Panc1 (cell line): ENCODE results near the gene CCSER2. TPM values are rescaled to one million over a fixed set of nuclear protein-coding genes. Genes with fewer than 3 reads are reported as not detected.
"Not testable (repeated sequence)": the region's sequence is repeated elsewhere in the genome, so short reads cannot be mapped to it uniquely, and the experiment has no call there.

Source experiments
- ATAC-seq: fragments of 200-7000 bp; cut with Tn5 transposase; 2 replicates; pipeline ENCODE4 v1.9.1; 2020; ENCODE audit warnings: mild to moderate bottlenecking, moderate library complexity
- BruUV-seq: library from RNA; stranded (reverse); fragments of 400-500 nt; replicated peaks from 2 replicates; lab custom pipeline; 2021; lab: Mats Ljungman, UMichigan
- CTCF ChIA-PET: fragments of 300-600 bp; sonication (Branson Sonifier 250); formaldehyde crosslinking; loops from one replicate; lab custom pipeline; 2022; ENCODE audit warnings: antibody characterized with exemption; lab: Charles Lee
- POLR2A ChIA-PET: fragments of 300-600 bp; sonication (Branson Sonifier 250); formaldehyde crosslinking; loops from one replicate; lab custom pipeline; 2022; ENCODE audit warnings: antibody characterized with exemption; lab: Charles Lee
- DNase-seq: peaks from one replicate; pipeline ENCODE4 v3.0.0-alpha.2; 2010; ENCODE audit warnings: low read depth, low spot score
- H3K27ac ChIP-seq: 2 replicates; pipeline ENCODE4 v1.5.1; 2011; ENCODE audit warnings: mild to moderate bottlenecking, low read length, inconsistent platforms
- H3K27me3 ChIP-seq: fragments of 200-500 bp; sonication (Bioruptor generic); 2 replicates; pipeline ENCODE4 v1.6.0; 2014; ENCODE audit warnings: low read length, inconsistent platforms; ENCODE audit not compliant: control insufficient read depth, insufficient read depth
- H3K36me3 ChIP-seq: fragments of 200-500 bp; sonication (Bioruptor generic); 2 replicates; pipeline ENCODE4 v1.5.1; 2014; ENCODE audit warnings: inconsistent platforms, mild to moderate bottlenecking, low read length, moderate library complexity; ENCODE audit not compliant: control insufficient read depth, insufficient read depth
- H3K4me1 ChIP-seq: 2 replicates; pipeline ENCODE4 v1.5.1; 2011; ENCODE audit warnings: inconsistent platforms, mild to moderate bottlenecking, low read length, moderate library complexity; ENCODE audit not compliant: control insufficient read depth, insufficient read depth
- H3K4me3 ChIP-seq, 2 experiments: 2 replicates each; pipeline ENCODE4 v1.5.1; 2011 to 2012; ENCODE audit warnings: low read depth in 2 of 2, low read length in 2 of 2, mild to moderate bottlenecking in 2 of 2, inconsistent platforms in 1 of 2, moderate library complexity in 1 of 2
- H3K9me3 ChIP-seq: fragments of 200-500 bp; sonication (Bioruptor generic); 2 replicates; pipeline ENCODE4 v1.5.1; 2014; ENCODE audit warnings: low read depth, mild to moderate bottlenecking, inconsistent platforms, low read length, moderate library complexity; ENCODE audit not compliant: control insufficient read depth, insufficient read depth
- CTCF ChIP-seq: fragments of 450-650 bp; IDR thresholded peaks from 2 replicates; pipeline ENCODE4 v1.5.1; 2017; ENCODE audit warnings: mild to moderate bottlenecking
- POLR2AphosphoS5 ChIP-seq: IDR thresholded peaks from 2 replicates; pipeline ENCODE4 v1.6.1; 2012; ENCODE audit warnings: mild to moderate bottlenecking, low read depth, low read length, moderate library complexity
- REST ChIP-seq, 2 experiments: IDR thresholded peaks; 2 replicates each; pipeline ENCODE4 v1.6.1; 2011 to 2012; ENCODE audit warnings: low read depth in 2 of 2, control low read depth in 1 of 2, low read length in 1 of 2, mild to moderate bottlenecking in 1 of 2, moderate library complexity in 1 of 2; ENCODE audit not compliant: insufficient read depth in 1 of 2
- SIN3A ChIP-seq: IDR thresholded peaks from 2 replicates; pipeline ENCODE4 v1.6.1; 2012; ENCODE audit warnings: low read depth, mild to moderate bottlenecking, low read length, moderate library complexity, borderline replicate concordance; ENCODE audit not compliant: insufficient read depth
- TCF7L2 ChIP-seq: IDR thresholded peaks from 2 replicates; pipeline ENCODE4 v1.6.1; 2011; ENCODE audit warnings: mild to moderate bottlenecking, low read depth, low read length, inconsistent platforms
- in situ Hi-C: cut with HindIII; loops from 2 replicates; pipeline ENCODE4 v1.10.0; 2016; ENCODE audit warnings: low sequenced_read_pairs, low pct_unique_long_range_greater_than_20kb
- intact Hi-C: fragments of 100-400 bp; cut with micrococcal nuclease; formaldehyde crosslinking; loops from one replicate; pipeline ENCODE4 v1.10.0; 2022; ENCODE audit not compliant: unreplicated experiment
- total RNA-seq: library from RNA; stranded (reverse); gene quantifications from one replicate; pipeline ENCODE4 v1.2.1, GENCODE V29; 2021; ENCODE audit not compliant: unreplicated experiment

Gene CCSER2
- total RNA-seq, 1 experiment from 2014 or later: 63.7 TPM

- intact Hi-C loops: no loop called here
- no TSS peak for BruUV-seq
- TF ChIP-seq POLR2AphosphoS5 (no peak), CTCF (no peak), SIN3A (no peak), TCF7L2 (no peak), REST (IDR thresholded peaks at IDR 0.05; ENCODE audit: insufficient read depth in 1 of 2, low read depth in 2 of 2, low read length in 1 of 2) (no peak)
- no peaks in the 10 kb centered on the region for H3K36me3 ChIP-seq
- ATAC-seq: no peak
- no peak overlapping the region for H3K27ac ChIP-seq
- in situ Hi-C loops: no loop called here
- no peaks in the 10 kb centered on the region for H3K4me1 ChIP-seq
- CTCF ChIA-PET: no interaction called here
- no peaks in the 10 kb centered on the region for H3K27me3 ChIP-seq
- H3K9me3 ChIP-seq: no peaks in the 10 kb centered on the region
- no peak for DNase-seq
- no peak overlapping the region for H3K4me3 ChIP-seq
- POLR2A ChIA-PET: no interaction called here
Measured at GRCh38 chr10:84525120-84525806, 196.9 kb downstream of the CCSER2 start.

- intact Hi-C loops, H3K27ac ChIP-seq, POLR2A ChIA-PET, in situ Hi-C loops, ATAC-seq, DNase-seq, BruUV-seq, CTCF ChIA-PET, H3K4me3 ChIP-seq, H3K9me3 ChIP-seq, H3K36me3 ChIP-seq, H3K4me1 ChIP-seq, H3K27me3 ChIP-seq: not testable (repeated sequence)
Measured at GRCh38 chr10:84525807-84526182, 197.4 kb downstream of the CCSER2 start.

DNA sequence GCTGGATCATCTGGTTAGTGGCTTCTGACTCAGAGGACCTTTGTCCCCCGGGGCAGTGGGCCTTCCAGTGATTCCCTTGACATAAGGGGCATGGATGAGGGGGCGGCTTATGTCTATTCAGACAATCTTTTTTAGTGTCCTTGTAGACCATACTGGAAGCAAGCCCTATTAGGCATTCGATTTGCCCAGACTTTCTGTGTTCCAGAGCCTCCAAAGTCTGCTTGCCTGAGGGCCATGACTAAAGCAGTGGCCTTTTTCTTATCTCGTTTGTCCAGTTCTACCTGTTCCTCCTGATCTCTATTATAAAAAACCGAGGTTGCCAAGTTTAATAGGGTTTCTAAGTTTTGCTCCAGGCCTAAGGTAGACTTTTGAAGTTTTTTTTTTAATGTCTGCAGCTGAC, 199.0 kb downstream of the CCSER2 start:
- BruUV-seq, H3K4me3 ChIP-seq, in situ Hi-C loops, ATAC-seq, H3K27ac ChIP-seq, H3K27me3 ChIP-seq, H3K4me1 ChIP-seq, CTCF ChIA-PET, H3K36me3 ChIP-seq, H3K9me3 ChIP-seq, DNase-seq, POLR2A ChIA-PET, intact Hi-C loops: not testable (repeated sequence)

- BruUV-seq, H3K36me3 ChIP-seq, in situ Hi-C loops, intact Hi-C loops, H3K4me3 ChIP-seq, H3K4me1 ChIP-seq, H3K9me3 ChIP-seq, H3K27me3 ChIP-seq, H3K27ac ChIP-seq, POLR2A ChIA-PET, CTCF ChIA-PET, ATAC-seq, DNase-seq: not testable (repeated sequence)
Measured at GRCh38 chr10:84528526-84528925, 200.1 kb downstream of the CCSER2 start.
